ENCODE measurements around the gene CENPH.
A peak's percentile ranks its signal among the peaks of the same experiment; 100 is the strongest.
"Not testable (repeated sequence)": the region's sequence is repeated elsewhere in the genome, so short reads cannot be mapped to it uniquely, and the experiment has no call there.

The CENPH gene

GRCh38 chr5:69209602-69210001, 20.2 kb downstream of the CENPH start:
- DNase-seq (ENCODE audit: low read depth) = no peak

DNA sequence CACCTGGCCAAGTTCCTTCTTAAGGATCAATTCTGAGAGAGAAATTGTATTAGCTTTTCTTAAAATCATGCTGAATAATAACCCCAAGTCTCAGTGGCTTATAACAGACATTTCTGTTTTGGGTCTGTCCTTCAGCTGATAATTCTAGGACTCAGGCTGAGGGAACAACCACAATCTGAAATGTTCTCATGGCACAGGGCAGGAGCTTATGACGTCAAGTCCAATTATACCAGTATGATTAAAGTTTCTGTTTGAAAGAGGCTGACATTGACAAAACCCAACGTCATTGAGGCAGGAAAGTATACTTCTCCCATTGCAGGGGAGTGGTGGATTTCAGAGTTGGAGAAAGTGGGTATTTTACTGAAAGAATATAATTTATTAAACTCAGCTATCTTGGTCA, 21.8 kb downstream of the CENPH start:
- no peak for DNase-seq (ENCODE audit: low read depth)

- no peak for DNase-seq (ENCODE audit: low read depth)
Measured at GRCh38 chr5:69212022-69212421, 22.6 kb downstream of the CENPH start.

- DNase-seq (ENCODE audit: low read depth) = no peak
Measured at GRCh38 chr5:69213513-69214215, 24.3 kb downstream of the CENPH start.

DNA sequence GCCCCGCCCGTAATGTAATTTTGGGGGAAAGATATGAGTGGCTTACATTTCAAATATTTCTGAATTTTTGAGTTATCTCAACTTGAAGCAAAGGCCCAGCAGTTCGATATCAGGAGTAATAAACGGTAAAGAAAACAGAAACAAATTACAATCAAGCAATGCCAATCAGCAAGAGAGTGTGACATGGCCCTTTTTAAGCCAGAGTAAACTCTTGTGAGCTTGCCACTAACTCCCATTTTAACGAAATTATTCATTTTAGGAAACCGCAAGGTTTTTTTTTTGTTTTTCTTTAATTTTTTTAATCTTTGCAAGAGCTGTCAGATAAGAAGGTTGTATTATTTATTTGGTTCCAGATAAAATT, 27.7 kb downstream of the CENPH start:
- no peak for DNase-seq (ENCODE audit: low read depth)

DNA sequence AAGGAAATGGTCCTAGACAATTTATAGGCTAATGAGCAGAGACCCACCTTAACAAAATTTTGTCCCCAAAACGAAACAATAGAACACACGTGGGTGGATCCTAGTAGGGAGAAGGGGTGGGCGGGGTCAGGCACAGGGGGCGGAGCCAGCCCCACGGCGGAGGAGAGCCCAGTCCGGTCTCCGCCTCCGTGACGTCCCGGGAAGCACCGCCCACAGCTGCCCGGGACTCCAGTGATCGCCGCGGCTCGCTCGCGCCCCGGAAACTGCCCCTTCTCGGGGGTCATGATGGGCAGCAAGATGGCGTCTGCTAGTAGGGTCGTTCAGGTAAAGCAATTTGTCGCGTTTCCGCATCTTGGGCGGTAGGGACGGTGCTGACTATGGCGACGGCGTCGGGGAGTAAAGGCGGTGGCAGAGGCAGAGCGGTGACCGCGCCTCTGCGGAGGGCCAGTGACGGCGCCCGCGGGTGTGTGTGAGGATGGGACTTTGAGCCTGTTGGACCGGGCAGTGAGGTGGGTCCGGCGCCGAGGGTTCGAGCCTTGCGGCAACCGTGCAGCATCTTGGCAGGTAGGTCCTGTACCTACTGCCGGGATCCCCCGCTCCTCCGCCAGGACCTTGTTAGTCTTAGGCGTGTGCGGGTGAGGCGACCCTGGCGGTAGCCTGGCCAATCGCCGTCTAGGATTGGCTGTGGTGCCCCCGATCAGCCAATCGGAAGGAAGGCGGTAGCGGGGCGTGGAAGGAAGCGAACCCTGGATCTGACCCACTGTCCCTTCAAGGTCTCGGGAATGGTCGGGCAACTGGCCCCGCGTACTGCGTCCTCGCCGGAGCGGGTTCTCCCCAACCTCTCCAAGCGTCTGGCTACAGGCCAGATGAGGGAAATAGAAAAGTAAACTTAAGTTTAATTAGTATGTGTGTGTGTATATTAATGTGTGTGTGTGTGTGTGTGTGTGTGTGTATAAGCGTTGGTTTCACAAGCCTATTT, 28.5 kb downstream of the CENPH start:
- peak; percentile 86 for DNase-seq (ENCODE audit: low read depth)

- DNase-seq (ENCODE audit: low read depth) = no peak
Measured at GRCh38 chr5:69219939-69220338, 30.6 kb downstream of the CENPH start.

DNA sequence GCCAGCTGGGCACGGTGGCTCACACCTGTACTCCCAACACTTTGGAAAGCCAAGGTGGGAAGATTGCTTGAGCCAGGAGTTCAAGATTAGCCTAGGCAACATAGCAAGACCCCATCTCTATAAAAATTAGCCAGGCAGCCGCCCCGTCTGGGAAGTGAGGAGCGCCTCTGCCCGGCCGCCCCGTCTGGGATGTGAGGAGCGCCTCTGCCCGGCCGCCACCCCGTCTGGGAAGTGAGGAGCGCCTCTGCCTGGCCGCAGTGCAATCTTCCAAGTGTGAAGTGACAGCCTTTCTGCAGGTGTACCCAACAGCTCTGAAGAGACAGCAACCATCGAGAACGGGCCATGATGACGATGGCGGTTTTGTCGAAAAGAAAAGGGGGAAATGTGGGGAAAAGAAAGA, 31.0 kb downstream of the CENPH start:
- not testable (repeated sequence) for DNase-seq (ENCODE audit: low read depth)

DNA sequence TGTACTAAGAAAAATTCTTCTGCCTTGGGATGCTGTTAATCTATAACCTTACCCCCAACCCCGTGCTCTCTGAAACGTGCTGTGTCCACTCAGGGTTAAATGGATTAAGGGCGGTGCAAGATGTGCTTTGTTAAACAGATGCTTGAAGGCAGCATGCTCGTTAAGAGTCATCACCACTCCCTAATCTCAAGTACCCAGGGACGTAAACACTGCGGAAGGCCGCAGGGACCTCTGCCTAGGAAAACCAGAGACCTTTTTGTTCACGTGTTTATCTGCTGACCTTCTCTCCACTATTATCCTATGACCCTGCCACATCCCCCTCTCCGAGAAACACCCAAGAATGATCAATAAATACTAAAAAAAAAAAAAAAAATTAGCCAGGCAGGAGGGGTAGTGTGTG, 31.4 kb downstream of the CENPH start:
- DNase-seq (ENCODE audit: low read depth) = not testable (repeated sequence)

DNA sequence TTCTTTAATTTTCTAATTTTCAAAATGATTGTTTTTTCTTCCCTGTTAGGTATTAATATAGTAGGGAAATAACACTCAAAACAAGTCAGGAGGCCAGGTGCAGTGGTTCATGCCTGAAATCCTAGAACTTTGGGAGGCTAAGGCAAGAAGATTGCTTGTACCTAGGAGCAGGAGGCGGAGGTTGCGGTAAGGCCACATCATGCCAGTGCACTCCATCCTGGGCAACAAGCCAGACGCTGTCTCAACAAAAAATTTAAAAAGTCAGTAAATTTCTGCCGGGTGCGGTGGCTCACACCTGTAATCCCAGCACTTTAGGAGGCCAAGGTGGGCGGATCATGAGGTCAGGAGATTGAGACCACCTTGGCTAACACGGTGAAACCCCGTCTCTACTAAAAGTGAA, 35.1 kb downstream of the CENPH start:
- DNase-seq (ENCODE audit: low read depth) = no peak

DNA sequence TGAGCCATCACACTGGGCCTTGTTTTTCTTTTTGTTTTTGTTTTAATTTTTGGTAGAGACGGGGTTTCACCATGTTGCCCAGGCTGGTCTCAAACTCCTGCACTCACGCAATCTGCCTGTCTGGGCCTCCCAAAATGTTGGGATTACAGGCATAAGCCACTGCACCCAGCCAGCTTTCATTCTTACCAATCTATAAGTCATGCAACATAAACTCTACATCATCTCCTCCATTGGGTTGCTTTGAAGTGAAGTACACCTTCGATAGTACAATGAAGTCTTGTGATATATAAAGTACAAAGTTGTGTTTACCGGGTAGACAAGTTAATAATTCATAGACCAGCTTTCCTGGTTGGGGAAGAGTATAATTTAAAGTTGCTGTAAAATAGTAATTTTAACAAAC, 36.5 kb downstream of the CENPH start:
- no peak for DNase-seq (ENCODE audit: low read depth)

DNA sequence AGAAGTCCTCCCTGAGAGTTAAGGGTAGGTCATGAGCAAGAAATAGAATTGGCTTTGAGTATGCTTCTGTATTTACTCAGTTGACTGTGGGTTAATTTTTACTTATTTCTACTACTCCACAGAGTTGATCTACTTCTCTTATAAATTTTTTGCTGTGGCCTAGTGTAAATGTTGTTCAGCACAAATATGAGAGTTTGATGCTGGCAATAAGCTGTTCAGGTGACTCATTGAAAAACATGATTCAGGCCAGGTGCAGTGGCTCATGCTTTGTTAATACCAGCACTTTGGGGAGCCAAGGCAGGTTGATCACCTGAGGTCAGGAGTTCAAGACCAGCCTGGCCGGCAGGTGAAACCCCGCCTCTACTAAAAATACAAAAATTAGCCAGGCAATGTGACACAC, 40.8 kb downstream of the CENPH start:
- DNase-seq (ENCODE audit: low read depth) = no peak

DNA sequence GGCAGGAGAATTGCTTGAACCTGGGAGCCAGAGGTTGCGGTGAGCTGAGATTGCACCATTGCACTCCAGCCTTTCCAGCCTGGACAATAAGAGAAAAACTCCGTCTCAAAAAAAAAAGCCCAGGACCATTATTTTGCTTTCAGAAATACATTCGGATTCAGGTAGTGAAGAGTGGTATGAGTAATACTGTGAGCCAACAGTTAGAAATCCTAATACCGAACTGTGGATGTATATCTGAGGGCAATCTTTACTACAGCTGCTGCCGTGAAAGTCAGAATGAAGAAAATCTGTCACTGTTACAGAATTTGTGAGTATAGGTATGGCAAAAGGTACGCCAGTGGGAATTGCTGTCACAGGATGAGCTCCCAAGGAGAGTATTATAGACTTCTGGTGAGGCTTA, 41.9 kb downstream of the CENPH start:
- DNase-seq (ENCODE audit: low read depth) = no peak

DNA sequence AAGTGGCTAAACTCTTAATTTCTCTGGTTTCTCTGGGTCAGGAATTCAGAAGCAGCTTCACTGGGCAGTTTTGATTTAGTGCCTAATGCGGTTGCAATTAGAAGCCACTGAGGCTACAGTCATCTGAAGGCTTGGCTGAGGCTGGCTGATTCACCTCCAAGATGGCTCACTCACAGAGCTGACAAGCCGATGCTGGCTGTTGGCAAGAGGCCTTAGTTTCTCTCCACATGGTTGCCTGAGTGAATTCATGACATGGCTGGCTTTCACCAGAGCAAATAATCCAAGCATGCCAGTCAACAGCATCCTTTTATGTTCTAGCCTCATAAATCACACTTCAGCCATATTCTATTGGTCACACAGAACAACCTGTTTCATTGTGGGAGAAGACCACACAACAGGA, 42.5 kb downstream of the CENPH start:
- DNase-seq (ENCODE audit: low read depth) = peak; percentile 68

GRCh38 chr5:69234457-69235268, 45.3 kb downstream of the CENPH start, which contains the start of gene CDK7:
Gene CDK7, plus strand, starts transcription at chr5:69234886. Its CDS starts 90 bp downstream, at chr5:69234976.
- peak; percentile 92 for DNase-seq (ENCODE audit: low read depth)

DNA sequence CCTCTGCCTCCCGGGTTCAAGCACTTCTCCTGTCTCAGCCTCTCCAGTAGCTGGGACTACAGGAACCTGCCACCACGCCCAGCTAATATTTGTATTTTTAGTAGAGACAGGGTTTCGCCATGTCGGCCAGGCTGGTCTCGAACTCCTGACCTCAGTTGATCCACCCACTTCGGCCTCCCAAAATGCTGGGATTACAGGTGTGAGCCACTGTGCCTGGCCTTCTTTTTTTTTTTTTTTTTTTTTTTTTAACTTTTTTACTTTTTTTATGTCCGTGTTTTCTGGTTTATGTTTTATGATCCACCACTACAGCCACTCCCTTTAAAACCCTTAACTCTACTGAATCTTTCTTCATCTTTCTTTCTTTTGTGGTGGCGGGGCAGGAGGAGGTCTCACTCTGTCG, 47.4 kb downstream of the CENPH start:
- DNase-seq (ENCODE audit: low read depth) = not testable (repeated sequence)

GRCh38 chr5:69237877-69238276, 48.5 kb downstream of the CENPH start:
- no peak for DNase-seq (ENCODE audit: low read depth)

- DNase-seq (ENCODE audit: low read depth) = no peak
Measured at GRCh38 chr5:69238760-69239251, 49.4 kb downstream of the CENPH start.

DNA sequence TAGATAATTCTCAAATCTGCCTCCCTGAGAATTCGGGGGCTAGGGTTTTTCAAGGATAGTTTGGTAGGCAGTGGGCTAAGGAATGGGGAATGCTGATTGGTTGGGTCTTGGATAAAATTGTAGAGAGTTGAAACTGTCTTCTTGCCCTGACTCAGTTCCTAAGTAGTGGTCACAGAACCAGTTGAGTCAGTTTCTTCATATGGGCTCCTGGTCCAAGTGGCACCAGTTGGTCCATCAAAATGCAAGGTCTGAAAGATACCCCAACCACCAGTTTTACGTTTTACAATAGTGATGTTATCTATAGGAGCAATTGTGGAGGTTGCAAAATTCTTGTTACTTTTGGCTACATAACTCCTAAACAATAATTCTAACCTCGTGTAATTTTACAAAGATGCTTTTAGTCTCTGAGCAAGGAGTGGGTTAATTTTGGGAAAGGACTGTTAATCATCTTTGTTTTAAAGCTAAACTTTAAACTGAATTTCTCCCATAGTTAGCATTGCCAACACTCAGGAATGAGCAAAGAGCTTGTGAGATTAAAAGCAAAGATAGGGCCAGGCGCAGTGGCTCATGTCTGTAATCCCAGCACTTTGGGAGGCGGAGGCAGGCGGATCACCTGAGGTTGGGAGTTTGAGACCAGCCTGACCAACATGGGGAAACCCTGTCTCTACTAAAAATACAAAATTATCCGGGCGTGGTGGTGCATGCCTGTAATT, 53.0 kb downstream of the CENPH start:
- no peak for DNase-seq (ENCODE audit: low read depth)

- DNase-seq (ENCODE audit: low read depth) = no peak
Measured at GRCh38 chr5:69245031-69245430, 55.6 kb downstream of the CENPH start.

DNA sequence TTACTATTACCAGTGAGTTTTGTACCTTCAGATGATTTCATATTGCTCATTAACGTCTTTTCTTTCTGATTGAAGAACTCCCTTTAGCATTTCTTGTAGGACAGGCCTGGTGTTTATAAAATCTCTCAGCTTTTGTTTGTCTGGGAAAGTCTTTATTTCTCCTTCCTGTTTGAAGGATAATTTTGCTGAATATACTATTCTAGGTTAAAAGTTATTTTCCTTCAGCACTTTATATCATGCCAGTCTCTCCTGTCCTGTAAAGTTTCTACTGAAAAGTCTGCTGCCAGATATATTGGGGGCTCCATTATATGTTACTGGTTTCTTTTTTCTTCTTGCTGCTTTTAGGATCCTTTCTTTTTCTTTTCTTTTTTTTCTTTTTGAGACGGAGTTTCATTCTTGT, 58.6 kb downstream of the CENPH start:
- no peak for DNase-seq (ENCODE audit: low read depth)

DNA sequence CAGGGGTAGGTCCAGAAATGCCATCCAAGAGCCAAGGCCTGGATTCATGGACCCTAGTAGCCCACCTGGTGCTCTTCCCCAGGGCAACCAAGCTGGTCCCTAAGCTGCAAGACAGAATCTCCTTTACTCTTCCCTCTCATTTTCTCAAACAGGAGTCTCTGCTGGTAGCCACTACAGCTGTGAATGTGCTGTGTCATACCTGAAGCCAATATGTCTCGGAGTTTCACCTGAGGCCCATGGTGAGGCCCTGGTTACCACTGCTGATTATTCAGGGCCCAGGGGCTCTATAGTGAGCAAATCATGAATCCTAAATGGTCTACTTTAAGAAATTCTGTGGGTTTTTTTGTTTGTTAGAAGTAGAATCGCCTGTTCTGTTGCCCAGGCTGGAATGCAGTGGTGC, 61.2 kb downstream of the CENPH start:
- no peak for DNase-seq (ENCODE audit: low read depth)

All from stromal cell of bone marrow (primary cell).